HCT116 (cell line): ENCODE data around the gene ZDHHC14.

Experiments
- CBX3 ChIP-seq: IDR thresholded peaks from 2 replicates; pipeline ENCODE4 v1.6.1; 2012; ENCODE audit warnings: low read depth
- CEBPB ChIP-seq: IDR thresholded peaks from 2 replicates; pipeline ENCODE4 v1.6.1; 2012; ENCODE audit warnings: low read depth
- ELF1 ChIP-seq: IDR thresholded peaks from 2 replicates; pipeline ENCODE4 v1.6.1; 2012; ENCODE audit warnings: low read depth, borderline replicate concordance
- EZH2 ChIP-seq: fragments of 200-600 bp; sonication (generic); IDR thresholded peaks from 2 replicates; pipeline ENCODE4 v1.6.1; 2017; ENCODE audit warnings: antibody characterized with exemption, mixed run types
- POLR2AphosphoS5 ChIP-seq: IDR thresholded peaks from 2 replicates; pipeline ENCODE4 v1.6.1; 2011; ENCODE audit warnings: mild to moderate bottlenecking, low read depth, low read length, moderate library complexity
- RAD21 ChIP-seq: IDR thresholded peaks from 2 replicates; pipeline ENCODE4 v1.6.1; 2012; ENCODE audit warnings: low read depth, mild to moderate bottlenecking
- SRF ChIP-seq: IDR thresholded peaks from 2 replicates; pipeline ENCODE4 v1.6.1; 2012; ENCODE audit warnings: low read depth
- ZNF274 ChIP-seq: fragments of 200-500 bp; sonication (Bioruptor generic); IDR thresholded peaks from 2 replicates; pipeline ENCODE4 v1.6.1; 2014; ENCODE audit warnings: mild to moderate bottlenecking, low read depth, low read length, inconsistent platforms
- TF ChIP-seq, protein P1 (sequence below), 3 experiments: fragments of 200-600 bp in 1 of 3; sonication (generic) in 1 of 3; IDR thresholded peaks in 2 of 3; conservative IDR thresholded peaks in 1 of 3; 2 replicates each; pipeline ENCODE4 v1.5.1; 2012 to 2017; ENCODE audit warnings: low read depth in 2 of 3, low read length in 2 of 3, antibody characterized with exemption in 1 of 3, borderline replicate concordance in 1 of 3, control low read depth in 1 of 3, mild to moderate bottlenecking in 1 of 3, mixed read lengths in 1 of 3, mixed run types in 1 of 3, moderate library complexity in 1 of 3; ENCODE audit not compliant: insufficient read depth in 1 of 3

GRCh38 chr6:157527471-157527907 lies 146.5 kb downstream of the ZDHHC14 start:
- TF ChIP-seq, protein P1, sequence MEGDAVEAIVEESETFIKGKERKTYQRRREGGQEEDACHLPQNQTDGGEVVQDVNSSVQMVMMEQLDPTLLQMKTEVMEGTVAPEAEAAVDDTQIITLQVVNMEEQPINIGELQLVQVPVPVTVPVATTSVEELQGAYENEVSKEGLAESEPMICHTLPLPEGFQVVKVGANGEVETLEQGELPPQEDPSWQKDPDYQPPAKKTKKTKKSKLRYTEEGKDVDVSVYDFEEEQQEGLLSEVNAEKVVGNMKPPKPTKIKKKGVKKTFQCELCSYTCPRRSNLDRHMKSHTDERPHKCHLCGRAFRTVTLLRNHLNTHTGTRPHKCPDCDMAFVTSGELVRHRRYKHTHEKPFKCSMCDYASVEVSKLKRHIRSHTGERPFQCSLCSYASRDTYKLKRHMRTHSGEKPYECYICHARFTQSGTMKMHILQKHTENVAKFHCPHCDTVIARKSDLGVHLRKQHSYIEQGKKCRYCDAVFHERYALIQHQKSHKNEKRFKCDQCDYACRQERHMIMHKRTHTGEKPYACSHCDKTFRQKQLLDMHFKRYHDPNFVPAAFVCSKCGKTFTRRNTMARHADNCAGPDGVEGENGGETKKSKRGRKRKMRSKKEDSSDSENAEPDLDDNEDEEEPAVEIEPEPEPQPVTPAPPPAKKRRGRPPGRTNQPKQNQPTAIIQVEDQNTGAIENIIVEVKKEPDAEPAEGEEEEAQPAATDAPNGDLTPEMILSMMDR (IDR thresholded peaks at IDR 0.05 in 2 of 3, conservative IDR thresholded peaks at IDR 0.05 in 1 of 3; ENCODE audit: borderline replicate concordance in 1 of 3, insufficient read depth in 1 of 3, low read depth in 2 of 3, low read length in 2 of 3): no peak
- TF ChIP-seq CBX3: no peak
- TF ChIP-seq EZH2: no peak
- TF ChIP-seq POLR2AphosphoS5: no peak
- TF ChIP-seq ZNF274: no peak
- TF ChIP-seq CEBPB: no peak
- no peak for TF ChIP-seq RAD21
- TF ChIP-seq ELF1: no peak
- no peak for TF ChIP-seq SRF
